SH-SY5Y (cell line): ENCODE results near the gene EVA1A.

Experiments
- GATA2 ChIP-seq: IDR thresholded peaks from 2 replicates; pipeline ENCODE4 v1.6.1; 2011; ENCODE audit warnings: mild to moderate bottlenecking, low read depth, low read length
- GATA3 ChIP-seq: IDR thresholded peaks from 2 replicates; pipeline ENCODE4 v1.6.1; 2011; ENCODE audit warnings: low read depth, mild to moderate bottlenecking, low read length, moderate library complexity

DNA sequence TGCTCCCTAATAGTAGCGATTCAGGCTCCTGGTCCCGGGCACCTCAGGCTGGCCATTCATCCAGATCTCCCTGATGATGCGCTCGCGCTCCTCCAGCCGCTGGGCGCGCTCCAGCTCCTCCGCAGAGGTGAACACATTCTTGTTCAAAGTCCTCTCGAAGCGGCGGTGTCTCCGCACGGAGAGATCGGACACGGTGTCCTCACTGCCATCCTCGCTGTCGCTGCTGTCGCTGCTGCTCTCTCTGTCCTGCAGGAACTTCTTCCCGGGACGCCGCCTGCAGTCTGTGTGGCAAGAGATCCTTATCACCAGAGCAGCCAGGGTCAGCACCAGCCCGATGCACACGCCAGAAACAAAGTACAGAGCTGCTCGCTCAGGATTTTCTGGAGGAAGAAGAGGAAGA is 67.5 kb downstream of the EVA1A start:
- TF ChIP-seq GATA2 (peak; percentile 100), GATA3 (peak; percentile 93)
